NCI-H2196 (cell line): ENCODE measurements around the gene TRAF3.
"Not testable (repeated sequence)": the region's sequence is repeated elsewhere in the genome, so short reads cannot be mapped to it uniquely, and the experiment has no call there.

Experiments used
- DNase-seq: peaks from one replicate; lab custom pipeline; 2025; ENCODE audit not compliant: unreplicated experiment; lab: John Stamatoyannopoulos, UW

The TRAF3 gene

DNA sequence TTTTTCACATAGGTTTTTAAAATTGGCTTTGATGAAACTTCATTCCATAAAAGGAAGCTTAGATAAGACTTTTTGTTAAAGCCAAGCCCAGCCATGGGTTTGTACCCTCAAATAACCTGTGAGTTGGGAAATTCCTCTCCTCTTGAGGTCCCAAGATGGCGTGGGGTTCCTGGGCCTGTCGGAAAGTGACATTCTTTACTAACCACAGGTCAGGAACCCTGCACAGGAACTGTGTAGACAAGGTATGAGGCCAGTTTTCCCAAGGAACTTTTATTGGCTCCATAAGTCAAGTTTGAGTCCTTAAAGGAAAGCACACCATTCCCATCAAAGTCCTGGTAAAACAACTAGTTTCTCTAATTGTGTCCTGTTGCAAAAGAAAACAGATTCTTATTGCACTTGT is 80.2 kb downstream of the TRAF3 start:
- no peak for DNase-seq

DNA sequence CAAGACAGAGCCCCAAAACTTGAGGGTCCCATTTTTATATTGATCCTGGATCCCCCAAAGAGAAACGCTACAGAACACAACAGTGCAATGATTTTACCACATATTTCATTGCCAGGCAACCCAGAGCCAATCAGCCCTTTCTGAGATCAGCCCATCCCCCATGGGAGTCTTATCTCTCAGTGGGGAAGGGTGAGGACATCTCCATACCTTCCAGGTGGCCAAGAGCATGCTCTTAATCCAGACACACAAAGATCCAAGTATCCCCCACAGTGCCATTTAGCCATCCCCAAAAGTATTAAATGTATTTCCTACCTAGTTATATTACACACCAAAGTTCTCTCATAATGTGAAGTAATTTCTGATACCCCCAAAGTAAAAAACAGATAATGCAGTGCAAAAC is 82.7 kb downstream of the TRAF3 start:
- no peak for DNase-seq

DNA sequence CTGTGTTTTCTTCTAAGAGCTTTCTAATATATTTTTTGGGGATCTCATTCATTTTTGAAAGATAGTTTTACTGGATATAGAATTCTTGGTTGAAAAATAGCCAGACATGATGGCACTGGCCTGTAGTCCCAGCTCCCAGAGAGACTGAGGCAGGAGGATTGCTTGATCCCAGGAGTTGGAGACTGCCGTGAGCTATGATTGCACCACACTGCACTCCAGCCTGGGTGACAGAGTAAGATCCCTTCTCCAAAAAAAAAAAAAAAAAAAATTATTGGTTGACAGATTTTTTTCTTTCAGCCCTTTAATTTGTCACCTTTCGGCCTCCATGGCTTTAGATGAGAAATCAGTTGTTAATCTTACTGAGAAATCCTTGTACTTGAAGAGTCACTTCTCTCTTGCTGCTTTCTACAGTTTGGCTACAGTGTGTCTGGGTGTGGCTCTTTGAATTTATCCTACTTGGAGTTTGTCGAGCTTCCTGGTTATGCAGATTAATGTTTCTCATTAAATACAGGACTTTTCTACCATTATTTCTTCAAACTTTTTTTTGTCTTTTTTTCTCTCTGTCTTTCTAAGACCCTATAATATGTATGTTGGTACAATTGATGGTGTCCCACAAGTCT is 85.0 kb downstream of the TRAF3 start:
- DNase-seq, result no peak

DNA sequence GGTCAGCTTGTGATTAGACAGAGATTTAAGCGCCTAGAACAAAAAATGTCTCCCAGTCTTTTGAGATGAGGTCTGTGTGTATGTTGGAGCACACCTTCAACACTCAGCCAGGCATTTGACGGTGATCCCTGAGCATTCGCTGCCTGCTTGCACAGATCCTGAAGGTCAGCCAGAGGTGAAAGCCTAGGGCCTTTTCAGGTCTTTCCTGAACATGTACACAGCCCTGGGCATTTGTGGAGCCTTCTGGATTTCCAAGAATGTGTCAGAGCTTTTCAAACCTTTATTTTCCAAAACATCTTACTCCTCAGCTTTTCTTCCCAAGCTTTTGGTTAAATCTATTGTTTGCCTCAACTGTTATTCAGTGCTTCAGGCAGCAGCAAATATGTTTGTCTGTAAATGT is 86.1 kb downstream of the TRAF3 start:
- no peak for DNase-seq

DNA sequence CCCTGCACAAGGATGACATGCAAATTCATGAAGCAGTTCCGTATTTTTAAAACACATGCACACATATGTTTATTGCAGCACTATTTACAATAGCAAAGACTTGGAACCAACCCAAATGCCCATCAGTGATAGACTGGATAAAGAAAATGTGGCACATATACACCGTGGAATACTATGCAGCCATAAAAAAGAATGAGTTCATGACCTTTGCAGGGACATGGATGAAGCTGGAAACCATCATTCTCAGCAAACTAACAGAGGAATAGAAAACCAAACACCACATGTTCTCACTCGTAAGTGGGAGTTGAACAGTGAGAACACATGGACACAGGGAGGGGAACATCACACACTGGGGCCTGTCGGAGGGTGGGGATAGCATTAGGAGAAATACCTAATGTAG is 88.7 kb downstream of the TRAF3 start:
- not testable (repeated sequence) for DNase-seq

DNA sequence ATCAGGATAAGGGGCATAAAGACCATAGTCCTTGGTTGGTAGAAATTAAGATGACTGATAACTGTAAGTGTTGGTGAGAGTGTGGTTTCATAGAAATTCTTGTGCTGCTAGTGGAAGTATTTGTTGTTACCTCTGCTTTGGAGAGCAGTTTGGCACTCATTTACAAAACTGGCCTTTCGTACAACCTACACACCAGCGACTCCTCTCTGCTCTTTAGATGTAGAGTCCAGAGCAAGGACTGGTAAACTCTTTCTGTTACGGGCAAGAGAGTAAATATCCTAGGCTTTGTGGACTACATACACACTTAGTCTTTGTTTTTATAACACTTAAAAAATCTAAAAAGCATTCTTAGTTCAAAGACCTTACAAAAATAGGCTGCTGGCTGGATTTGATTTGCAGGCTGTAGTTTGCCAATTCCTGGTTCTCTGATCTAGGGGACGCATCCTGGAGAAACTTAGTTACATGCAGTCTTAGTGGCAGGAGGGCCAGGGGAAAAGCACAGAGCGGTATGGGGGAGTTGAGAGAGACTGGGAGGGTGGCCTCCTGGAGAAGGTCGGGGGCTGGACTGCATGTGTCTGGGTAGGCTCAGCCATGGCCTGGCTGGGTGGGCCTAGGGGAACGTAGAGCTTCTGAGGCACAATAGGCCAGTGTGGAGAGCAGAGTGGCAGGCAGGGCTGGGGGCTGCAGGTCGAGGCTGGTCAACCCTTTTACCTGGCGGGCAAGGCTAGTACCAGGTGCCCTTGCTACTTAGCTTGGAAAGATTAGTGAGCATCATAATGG is 89.9 kb downstream of the TRAF3 start:
- no peak for DNase-seq

DNA sequence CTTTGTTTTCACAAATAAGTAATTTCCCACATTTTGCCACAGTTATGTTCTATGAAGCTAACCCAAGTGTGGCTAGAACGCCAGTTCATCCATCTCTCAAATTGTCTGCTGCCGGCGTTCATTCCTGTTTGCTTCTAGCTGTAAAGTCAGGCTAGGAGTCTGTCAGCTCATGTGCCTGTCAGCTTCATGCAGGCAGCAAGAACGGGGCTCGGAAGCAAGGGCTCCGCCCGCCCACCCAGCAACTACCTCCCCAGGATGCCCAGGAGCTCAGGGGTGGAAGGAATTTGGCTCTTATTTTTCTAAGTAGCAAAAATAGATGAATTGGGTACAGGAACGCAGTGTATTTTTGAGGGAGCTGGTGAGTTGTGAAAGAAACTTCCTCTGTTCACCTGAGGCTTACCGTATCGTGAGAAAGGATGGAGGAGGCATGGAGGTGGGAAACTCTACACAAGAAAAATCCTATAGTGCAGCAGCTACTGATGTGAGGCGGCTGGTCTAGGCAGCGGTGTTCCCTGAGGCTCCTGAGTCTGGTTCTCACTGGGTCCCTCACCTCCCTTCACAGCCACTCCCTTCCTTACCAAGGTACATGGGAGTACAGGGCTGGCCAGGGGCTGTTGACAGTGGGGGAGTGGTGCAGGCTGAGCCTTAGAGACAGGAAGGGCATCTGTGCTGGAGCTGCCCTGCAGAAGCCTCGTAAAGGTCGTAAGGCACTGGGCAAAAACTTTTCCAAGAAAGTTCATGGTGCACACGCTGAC is 90.8 kb downstream of the TRAF3 start:
- no peak for DNase-seq

DNA sequence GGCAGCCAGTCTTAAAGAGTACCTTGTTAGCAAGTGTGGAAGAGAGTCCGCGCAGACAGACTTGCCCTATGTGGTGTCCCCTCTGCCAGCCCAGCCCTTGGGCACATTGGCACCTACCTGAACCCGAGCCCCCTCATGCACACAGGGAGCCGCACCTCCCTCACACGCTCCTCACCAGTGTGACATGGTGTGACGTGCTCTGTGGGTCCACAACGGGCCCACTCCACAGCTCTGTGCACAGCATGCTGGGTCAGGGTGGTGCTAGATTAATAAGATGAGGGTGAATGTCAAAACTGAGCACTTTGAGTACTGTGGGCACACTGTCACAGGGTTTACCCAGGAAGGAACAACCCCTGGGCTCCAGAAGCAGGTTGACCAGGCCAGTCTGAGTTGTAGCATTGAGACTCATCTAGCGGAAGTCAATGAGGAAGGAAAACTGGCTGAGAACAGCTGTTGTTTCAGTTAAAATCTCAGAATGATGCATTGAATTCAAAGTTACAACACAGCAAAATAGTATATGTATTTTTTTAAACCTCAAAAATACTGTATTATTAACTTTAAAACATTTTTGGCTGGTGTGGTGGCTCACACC is 91.8 kb downstream of the TRAF3 start:
- no peak for DNase-seq

DNA sequence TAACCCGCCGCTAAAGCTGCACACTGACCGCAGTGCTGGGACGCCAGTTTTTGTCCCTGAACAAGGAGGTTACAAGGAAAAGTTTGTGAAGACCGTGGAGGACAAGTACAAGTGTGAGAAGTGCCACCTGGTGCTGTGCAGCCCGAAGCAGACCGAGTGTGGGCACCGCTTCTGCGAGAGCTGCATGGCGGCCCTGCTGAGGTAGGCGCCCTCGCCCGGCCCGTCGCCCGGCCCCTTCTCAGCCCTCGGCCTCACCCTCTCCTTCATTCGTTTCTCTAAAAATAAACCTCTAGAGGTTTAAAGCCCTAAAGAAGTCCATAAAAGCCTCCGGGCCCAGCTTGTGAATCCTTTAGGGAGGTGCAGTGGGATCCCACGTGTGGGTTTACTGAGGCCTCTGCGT is 93.0 kb downstream of the TRAF3 start:
- no peak for DNase-seq

DNA sequence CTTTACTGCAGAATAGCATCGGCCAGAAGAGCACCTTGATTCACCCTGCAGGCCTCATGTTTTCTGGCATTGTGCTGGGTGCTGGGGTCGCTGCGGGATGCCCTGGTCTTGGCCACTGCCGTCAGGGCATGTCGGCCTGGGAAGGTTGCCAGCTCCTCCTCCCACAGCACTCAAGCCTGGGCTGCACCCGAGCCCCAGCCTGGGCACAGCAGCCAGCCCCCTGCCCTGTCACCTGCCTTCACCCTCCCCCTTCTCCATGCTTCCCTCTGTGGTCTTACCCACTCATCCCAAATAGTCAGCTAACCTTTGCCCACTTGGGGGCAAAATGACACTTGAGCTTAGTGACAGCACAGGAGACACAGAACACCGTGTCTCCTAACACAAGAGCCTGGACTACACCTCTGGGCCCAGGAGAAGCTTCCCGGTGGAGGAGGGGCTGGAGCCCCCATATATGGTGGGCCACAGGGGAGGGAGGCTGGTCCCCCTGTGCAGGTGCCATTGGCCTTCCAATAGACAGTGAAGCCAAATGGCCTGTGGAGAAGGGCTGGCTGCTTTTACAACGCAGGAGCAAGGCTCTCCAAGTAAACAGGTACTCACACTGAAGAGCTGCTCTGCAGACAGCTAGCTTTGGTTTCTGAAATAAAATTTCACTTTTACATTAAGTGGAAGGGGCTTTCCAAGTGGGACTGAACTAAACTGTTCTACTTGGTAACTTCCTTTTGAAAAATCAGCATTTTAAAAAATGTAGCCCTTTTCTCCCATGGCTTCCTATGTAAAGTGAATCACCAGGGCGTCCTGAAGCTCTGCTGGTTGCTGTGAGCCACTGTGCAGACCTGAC is 94.0 kb downstream of the TRAF3 start:
- peak; percentile 2 for DNase-seq

DNA sequence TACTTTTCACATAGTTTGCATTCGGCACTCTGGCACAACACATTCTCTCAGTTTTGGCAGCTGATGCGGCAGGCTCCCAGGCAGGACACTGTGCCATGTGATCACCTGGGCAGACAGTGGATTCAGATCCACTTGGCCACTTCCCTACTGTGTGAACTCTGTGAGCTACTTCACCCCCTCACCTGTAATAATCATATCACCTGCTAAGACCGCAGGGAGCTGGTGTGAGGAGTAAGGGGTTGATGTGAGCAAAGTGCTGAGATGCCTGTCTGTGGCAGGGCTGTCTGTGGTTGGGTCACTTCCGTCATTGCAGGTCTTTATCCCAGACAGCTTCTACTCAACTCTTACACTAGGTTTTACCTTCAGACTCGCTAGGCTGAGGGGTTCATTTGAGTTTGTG is 94.8 kb downstream of the TRAF3 start:
- no peak for DNase-seq

DNA sequence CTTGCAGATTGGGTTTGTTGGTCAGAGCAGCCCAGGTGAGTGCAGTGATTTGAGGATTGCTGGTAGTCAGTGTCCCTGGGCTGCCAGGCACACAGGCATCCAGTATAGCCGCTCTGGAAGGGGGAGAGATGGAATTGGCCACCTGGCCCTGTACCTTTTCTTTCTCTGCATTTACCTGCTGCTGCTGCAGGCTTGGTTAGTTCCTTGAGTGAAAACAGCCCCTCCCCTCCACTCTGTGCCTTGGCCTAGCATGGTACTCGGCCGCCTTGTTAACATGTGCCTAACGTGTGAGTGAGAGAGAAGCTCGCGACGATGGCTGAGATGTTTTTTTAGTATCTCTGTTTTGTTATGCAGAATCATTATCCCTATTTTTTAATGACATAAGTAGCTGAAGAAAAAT is 95.9 kb downstream of the TRAF3 start:
- no peak for DNase-seq

DNA sequence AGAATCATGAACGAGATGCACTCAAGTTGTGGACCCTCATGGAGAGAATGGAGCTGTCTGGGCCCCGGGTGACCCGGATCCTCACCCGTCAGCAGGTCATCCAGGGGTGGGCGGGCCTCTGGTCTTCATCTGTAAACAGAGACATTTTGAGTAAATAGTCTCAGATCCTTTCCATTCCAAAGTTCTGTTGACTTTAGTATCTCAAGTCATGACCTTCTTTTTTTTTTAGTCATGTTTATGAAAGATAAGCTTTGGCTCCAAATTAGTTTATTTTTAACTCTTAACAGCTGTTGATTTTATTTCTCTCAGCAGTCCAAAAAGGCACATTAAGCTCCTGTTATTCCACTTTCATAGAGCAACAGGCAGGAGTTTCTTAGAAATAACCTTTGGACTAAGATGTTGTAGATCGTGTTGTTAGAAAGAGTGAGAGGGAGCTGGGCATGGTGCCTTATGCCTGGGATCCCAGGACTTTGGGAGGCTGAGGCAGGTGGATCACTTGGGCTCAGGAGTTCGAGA is 96.4 kb downstream of the TRAF3 start:
- DNase-seq, result no peak

DNA sequence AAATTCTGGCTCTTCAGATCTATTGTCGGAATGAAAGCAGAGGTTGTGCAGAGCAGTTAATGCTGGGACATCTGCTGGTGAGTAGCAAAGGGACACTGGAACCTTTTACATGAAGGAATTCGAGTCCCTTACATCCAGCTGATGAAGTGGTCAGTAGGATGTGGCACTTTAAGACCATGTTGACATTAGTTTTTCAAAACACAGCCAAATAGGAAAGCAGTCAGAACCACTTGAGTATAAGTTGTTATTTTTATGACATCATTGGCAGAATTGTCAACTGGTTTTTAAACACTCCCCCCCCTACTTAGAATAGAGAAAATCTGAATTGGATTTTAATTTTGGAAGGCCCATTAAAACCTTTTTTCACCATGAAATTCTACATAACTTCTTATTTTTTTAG is 98.4 kb downstream of the TRAF3 start:
- no peak for DNase-seq

DNA sequence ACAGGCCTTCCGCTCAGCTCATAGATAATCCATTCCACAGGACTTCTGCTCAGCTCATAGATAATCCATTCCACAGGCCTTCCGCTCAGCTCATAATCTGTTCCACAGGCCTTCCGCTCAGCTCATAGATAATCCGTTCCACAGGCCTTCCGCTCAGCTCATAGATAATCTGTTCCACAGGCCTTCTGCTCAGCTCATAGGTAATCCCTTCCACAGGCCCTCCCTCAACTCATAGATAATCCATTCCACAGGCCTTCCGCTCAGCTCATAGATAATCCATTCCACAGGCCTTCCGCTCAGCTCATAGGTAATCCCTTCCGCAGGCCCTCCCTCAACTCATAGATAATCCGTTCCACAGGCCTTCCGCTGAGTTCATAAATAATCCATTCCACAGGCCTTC is 100.3 kb downstream of the TRAF3 start:
- not testable (repeated sequence) for DNase-seq

DNA sequence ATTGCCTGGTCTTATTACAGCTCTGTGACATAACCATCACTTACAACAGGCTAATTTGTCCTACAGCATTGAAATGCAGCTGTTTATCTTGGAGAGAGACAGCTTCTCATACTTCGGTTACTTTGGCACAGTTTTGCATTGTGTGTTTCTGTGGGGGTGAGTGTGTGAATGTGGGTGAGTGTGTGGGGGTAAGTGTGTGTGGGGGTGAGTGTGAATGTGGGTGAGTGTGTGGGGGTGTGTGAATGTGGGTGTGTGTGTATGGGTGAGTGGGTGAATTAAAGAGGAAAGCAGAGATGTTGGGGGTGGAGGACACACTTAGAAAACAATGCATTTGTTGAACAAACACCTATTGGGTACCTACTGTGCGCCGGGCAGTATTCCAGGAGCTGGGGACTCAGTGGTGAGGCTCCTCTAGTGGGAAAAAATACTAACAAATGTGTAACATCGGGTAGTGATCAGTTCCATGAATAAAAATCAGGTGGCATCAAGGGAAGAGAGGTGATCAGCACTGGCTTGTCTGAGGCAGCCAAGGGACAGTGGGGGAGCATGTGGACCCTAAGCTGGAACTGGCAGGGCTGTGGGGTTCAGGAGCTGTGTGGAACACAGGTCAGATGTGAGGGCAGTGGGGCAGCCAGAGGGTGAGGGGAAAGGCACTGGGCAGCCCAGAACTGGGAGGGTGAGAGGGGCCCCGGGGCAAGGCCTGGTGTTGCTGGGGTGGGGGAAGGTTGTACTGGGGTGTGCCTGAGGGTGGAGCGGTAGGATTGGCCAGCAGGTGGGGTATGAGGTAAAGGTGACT is 101.1 kb downstream of the TRAF3 start:
- DNase-seq, result no peak

DNA sequence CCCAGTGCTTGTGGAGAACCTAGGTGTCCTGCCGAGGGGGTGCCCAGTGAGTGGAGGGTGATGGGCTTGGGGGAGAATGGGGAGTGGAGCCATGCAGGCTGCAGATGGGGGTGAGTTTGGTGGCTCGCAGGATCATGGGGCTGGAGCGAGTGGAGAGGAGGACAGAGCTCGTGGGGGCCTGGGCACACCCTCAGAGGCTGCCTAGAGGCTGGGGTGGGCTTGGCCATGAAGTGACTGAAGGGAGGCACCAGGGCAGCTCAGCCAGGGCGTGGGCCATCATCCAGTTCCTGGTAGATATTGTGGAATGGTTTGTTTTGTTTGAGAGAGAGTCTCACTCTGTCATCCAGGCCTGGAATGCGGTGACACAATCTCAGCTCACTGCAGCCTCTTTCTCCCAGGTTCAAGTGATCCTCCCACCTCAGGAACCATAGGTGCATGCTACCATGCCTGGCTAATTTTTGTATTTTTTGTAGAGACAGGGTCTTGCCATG is 101.8 kb downstream of the TRAF3 start:
- DNase-seq, result no peak

DNA sequence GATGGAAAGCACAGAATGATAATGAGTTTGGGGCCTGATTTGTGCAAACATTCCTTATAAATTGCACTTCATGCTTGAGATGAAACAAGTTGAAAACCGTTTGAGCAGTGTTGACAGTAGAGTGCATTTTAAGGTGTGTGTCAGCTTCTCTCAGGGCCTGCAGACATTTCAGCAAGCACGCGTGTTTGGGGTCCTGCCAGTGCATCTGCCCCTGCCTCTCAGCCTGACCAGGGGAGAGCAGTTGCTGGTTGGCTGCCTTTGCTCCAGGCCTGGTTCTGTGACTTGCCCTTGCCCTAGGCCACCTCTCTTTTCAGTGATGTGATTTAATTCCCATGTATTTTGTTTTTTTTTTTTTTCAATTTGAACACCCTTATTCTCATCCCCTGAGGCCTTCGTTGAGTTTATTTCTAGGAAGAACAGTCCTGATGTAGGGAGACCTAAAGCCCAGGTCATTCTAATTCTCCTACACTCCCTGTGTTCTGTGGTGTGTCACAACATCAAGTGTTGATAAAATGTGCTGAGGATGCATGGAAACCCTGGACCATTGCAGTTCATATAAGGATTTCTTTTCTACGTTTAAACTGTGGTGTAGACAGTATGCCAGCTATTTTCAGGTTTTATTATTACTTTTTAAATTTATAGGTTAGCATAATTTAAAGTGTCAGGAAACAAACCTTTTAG is 105.1 kb downstream of the TRAF3 start:
- DNase-seq, result no peak

DNA sequence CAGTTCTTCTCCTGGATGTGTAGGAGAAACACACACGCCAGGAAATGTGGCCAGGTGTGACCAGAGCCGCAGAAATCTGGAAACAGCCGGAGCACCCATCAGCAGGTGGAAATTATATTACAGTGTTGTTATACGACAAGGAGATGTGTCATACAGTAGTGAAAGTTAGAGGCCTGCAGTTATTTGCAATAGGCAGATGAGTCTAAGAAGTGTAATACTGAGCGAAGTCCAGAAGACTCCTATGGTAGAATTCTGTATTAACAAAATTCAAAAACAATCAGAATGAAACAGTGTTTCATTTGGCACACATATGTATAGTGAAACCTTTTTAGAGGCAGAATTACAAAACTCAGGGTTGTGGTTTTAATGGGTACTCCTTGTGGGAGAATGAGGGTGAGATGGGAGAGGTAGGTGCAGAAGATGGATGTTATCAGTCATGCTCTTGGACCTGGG is 105.9 kb downstream of the TRAF3 start:
- no peak for DNase-seq
